GM20000 (cell line): ENCODE results near the gene TBL1X.

Experiments
- DNase-seq: peaks from one replicate; pipeline ENCODE4 v3.0.0; 2012; ENCODE audit warnings: low spot score
- CTCF ChIP-seq: IDR thresholded peaks from 2 replicates; pipeline ENCODE4 v1.5.1; 2012; ENCODE audit warnings: mild to moderate bottlenecking, control low read depth; ENCODE audit errors: extremely low read depth, missing control alignments

TBL1X gene

GRCh38 chrX:9516635-9517034 lies 51.8 kb downstream of the TBL1X start:
- TF ChIP-seq CTCF, result no peak
- DNase-seq, result no peak

- DNase-seq, result no peak
- TF ChIP-seq CTCF, result no peak
Observed at GRCh38 chrX:9518051-9518450, 53.2 kb downstream of the TBL1X start.

- no peak for DNase-seq
- no peak for TF ChIP-seq CTCF
Observed at GRCh38 chrX:9518889-9519288, 54.0 kb downstream of the TBL1X start.

DNA sequence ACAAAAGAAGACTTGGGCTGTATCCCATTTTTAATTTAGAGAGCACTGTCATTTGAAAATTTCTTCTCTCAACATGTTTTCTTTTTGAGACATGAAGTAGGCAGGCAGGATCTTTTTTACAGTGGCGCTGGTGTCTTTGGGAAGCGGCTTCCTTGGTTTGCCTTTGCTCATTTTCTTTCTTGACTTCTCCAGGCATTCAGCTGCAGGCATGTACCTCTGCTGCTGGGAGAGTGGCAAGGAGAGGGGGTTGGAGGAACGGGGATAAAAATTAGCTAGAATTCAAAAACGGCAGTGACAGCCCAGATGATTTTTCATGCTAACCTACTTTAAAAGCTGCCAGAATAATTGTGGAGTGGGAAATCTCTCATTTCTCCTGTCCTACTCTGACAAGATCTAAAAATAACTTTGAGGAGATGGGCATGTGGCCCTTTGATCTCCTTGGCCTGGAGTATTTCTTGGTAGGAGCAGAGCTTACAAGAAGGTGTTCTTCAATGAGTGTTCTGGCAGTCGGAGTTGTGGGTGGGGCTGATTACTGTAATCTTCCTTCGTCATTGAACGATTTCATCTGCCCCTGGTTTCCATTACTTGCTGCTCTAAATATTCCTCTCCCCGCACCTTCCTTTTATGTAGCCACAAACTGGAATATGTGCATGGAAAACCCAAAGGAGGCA lies 54.8 kb downstream of the TBL1X start:
- no peak for TF ChIP-seq CTCF
- DNase-seq, result no peak

GRCh38 chrX:9520217-9520590 lies 55.3 kb downstream of the TBL1X start:
- DNase-seq, result no peak
- no peak for TF ChIP-seq CTCF

GRCh38 chrX:9522378-9523155 lies 57.7 kb downstream of the TBL1X start:
- DNase-seq, result no peak
- no peak for TF ChIP-seq CTCF

DNA sequence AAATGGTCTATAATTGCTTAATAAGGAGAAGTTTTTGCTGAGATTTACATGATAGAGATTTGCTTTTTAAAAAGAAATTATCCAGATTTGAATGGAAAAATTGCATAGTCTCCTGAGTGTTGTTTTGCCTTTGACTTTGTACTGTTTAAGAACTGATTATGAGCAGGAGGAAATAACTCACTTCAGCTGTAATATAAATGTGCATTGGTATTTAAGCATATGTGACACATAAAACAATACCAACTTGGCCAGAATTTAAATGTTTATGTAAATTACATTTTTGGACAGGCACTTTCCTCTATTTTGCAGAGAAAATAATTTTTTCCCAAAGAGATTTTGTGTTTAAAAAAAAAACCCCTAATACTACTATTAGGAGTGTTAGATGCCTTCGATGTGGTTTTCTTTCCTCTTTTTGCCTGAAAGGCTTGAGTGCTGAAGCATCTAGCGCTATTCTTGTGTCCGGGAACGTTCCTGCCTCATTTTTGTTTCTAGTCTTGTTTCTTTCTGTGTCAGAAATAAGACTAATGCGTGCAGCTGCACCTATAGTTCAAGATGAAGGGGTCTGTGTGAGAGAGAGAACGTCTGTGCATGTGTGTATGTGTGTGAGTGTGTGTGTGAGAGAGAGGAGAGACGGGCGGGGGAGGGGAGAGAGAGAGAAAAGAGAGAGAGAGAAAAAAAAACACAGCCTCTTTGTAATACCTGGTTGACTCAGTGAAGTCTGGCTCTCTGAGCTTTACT lies 60.8 kb downstream of the TBL1X start:
- no peak for DNase-seq
- no peak for TF ChIP-seq CTCF
